ENCODE results near the gene DNAJA3.

Gene DNAJA3

DNA sequence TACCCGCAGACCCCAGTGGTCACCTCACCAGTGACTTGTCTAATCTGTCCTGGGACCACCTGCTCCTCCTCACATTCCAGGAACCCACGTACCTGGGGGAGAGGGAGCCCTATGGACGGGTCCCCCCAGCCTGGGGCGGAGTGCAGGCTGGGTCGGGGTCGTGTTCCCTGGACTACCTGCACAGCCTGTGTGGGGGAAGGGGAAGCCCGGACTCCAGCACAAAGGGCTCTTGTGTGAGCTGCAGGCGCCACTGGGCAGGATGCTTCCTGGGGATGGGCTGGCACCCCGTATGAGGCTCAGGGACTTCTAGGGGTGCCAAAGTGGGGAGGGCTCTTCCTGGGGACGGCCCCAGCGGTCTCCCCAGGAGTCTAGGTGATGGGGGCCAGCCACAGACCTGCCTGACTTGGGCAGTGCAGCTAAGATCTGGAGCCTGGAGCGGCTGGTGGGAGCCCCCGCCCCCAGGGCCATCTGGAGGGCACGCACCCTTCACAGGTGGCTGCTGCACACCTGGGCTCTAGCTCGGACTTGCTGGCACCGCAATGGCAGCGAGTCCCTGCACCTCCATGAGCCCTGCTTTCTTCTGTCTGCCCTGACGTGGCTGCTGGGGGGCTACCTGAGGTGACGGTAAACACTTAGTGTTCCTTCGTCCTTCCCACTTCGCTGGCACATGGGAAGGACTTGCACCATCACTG lies 46.5 kb upstream of the DNAJA3 start:
- CTCF ChIA-PET: interaction anchor here (1.3 to 23.7 kb wide), 3 partner anchors 17 to 25 kb away, joined by 6 to 389 read pairs (median 24); no protein-coding TSS in a partner anchor
- POLR2A ChIA-PET: no interaction called here
- TF ChIP-seq, protein P1, sequence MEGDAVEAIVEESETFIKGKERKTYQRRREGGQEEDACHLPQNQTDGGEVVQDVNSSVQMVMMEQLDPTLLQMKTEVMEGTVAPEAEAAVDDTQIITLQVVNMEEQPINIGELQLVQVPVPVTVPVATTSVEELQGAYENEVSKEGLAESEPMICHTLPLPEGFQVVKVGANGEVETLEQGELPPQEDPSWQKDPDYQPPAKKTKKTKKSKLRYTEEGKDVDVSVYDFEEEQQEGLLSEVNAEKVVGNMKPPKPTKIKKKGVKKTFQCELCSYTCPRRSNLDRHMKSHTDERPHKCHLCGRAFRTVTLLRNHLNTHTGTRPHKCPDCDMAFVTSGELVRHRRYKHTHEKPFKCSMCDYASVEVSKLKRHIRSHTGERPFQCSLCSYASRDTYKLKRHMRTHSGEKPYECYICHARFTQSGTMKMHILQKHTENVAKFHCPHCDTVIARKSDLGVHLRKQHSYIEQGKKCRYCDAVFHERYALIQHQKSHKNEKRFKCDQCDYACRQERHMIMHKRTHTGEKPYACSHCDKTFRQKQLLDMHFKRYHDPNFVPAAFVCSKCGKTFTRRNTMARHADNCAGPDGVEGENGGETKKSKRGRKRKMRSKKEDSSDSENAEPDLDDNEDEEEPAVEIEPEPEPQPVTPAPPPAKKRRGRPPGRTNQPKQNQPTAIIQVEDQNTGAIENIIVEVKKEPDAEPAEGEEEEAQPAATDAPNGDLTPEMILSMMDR (IDR thresholded peaks at IDR 0.05; ENCODE audit: insufficient read depth, low read length, missing control alignments): no peak
- no peak overlapping the region for H3K4me3 ChIP-seq (ENCODE audit: low read depth, low read length)
- DNase-seq (ENCODE audit: low read depth, low spot score): no peak

DNA sequence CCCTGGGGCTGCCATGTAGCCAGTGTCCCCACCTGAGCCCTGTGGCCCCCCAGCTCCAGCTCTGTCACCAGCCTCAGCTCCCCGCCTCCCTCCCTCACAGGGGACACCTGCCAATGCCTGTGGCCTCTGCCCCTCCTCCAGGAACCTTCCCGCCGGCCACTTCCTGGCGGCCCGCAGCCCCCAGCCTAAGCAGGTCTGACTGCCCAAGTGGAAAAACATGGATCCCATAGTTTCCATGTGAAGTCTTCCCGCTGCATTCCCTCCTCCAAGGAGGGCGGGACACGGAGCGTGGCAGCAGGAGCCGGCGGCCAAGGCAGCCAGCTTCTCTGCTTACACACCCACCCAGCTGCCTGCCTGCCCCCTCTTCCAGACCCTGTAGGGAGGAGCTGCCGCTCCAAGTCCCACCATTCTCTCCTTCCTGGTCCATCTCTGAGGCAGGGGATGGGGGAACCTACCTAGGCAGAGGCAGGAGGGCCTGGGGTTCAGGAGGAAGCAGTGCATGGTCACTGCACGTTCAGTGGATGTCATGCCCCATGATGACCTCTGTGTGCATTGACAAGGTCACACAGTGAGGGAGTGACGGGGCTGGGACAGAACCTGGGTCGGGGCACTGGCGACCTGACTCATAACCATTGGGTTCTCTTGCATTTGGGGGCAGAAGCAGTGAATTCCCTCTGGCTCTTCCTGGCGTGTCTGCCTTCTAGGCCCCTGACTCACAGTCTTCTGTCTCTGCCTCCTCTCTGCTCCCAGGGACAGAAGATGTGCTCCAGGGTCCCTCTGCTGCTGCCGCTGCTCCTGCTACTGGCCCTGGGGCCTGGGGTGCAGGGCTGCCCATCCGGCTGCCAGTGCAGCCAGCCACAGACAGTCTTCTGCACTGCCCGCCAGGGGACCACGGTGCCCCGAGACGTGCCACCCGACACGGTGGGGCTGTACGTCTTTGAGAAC lies 45.3 kb upstream of the DNAJA3 start:
- no peak for DNase-seq (ENCODE audit: low read depth, low spot score)
- TF ChIP-seq, protein P1 (IDR thresholded peaks at IDR 0.05; ENCODE audit: insufficient read depth, low read length, missing control alignments): no peak
- POLR2A ChIA-PET: no interaction called here
- CTCF ChIA-PET: interaction anchor here (4.6 to 23.7 kb wide), 2 partner anchors 21 to 23 kb away, joined by 24 to 389 read pairs; no protein-coding TSS in a partner anchor
- no peak overlapping the region for H3K4me3 ChIP-seq (ENCODE audit: low read depth, low read length)

DNA sequence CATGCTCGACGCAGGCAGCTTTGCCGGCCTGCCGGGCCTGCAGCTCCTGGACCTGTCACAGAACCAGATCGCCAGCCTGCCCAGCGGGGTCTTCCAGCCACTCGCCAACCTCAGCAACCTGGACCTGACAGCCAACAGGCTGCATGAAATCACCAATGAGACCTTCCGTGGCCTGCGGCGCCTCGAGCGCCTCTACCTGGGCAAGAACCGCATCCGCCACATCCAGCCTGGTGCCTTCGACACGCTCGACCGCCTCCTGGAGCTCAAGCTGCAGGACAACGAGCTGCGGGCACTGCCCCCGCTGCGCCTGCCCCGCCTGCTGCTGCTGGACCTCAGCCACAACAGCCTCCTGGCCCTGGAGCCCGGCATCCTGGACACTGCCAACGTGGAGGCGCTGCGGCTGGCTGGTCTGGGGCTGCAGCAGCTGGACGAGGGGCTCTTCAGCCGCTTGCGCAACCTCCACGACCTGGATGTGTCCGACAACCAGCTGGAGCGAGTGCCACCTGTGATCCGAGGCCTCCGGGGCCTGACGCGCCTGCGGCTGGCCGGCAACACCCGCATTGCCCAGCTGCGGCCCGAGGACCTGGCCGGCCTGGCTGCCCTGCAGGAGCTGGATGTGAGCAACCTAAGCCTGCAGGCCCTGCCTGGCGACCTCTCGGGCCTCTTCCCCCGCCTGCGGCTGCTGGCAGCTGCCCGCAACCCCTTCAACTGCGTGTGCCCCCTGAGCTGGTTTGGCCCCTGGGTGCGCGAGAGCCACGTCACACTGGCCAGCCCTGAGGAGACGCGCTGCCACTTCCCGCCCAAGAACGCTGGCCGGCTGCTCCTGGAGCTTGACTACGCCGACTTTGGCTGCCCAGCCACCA lies 44.4 kb upstream of the DNAJA3 start:
- TF ChIP-seq, protein P1 (IDR thresholded peaks at IDR 0.05; ENCODE audit: insufficient read depth, low read length, missing control alignments): no peak
- H3K4me3 ChIP-seq (ENCODE audit: low read depth, low read length): no peak overlapping the region
- no peak for DNase-seq (ENCODE audit: low read depth, low spot score)
- ChIA-PET CTCF (interaction anchor here (4.6 to 23.7 kb wide), 2 partner anchors 22 kb away, joined by 24 to 389 read pairs; no protein-coding TSS in a partner anchor), POLR2A (interaction anchor here (1.1 to 2.0 kb wide), 2 partner anchors 8 to 11 kb away, joined by 5 to 13 read pairs; no protein-coding TSS in a partner anchor)

DNA sequence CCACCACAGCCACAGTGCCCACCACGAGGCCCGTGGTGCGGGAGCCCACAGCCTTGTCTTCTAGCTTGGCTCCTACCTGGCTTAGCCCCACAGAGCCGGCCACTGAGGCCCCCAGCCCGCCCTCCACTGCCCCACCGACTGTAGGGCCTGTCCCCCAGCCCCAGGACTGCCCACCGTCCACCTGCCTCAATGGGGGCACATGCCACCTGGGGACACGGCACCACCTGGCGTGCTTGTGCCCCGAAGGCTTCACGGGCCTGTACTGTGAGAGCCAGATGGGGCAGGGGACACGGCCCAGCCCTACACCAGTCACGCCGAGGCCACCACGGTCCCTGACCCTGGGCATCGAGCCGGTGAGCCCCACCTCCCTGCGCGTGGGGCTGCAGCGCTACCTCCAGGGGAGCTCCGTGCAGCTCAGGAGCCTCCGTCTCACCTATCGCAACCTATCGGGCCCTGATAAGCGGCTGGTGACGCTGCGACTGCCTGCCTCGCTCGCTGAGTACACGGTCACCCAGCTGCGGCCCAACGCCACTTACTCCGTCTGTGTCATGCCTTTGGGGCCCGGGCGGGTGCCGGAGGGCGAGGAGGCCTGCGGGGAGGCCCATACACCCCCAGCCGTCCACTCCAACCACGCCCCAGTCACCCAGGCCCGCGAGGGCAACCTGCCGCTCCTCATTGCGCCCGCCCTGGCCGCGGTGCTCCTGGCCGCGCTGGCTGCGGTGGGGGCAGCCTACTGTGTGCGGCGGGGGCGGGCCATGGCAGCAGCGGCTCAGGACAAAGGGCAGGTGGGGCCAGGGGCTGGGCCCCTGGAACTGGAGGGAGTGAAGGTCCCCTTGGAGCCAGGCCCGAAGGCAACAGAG lies 43.5 kb upstream of the DNAJA3 start:
- TF ChIP-seq, protein P1 (IDR thresholded peaks at IDR 0.05; ENCODE audit: insufficient read depth, low read length, missing control alignments): no peak
- CTCF ChIA-PET: interaction anchor here (1.0 to 23.7 kb wide), 3 partner anchors 21 to 23 kb away, joined by 3 to 389 read pairs (median 24); no protein-coding TSS in a partner anchor
- DNase-seq (ENCODE audit: low read depth, low spot score): no peak
- no peak overlapping the region for H3K4me3 ChIP-seq (ENCODE audit: low read depth, low read length)
- POLR2A ChIA-PET: interaction anchor here (1.1 to 2.0 kb wide), 2 partner anchors 9 to 10 kb away, joined by 5 to 13 read pairs; no protein-coding TSS in a partner anchor

DNA sequence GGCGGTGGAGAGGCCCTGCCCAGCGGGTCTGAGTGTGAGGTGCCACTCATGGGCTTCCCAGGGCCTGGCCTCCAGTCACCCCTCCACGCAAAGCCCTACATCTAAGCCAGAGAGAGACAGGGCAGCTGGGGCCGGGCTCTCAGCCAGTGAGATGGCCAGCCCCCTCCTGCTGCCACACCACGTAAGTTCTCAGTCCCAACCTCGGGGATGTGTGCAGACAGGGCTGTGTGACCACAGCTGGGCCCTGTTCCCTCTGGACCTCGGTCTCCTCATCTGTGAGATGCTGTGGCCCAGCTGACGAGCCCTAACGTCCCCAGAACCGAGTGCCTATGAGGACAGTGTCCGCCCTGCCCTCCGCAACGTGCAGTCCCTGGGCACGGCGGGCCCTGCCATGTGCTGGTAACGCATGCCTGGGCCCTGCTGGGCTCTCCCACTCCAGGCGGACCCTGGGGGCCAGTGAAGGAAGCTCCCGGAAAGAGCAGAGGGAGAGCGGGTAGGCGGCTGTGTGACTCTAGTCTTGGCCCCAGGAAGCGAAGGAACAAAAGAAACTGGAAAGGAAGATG lies 42.8 kb upstream of the DNAJA3 start:
- CTCF ChIA-PET: interaction anchor here (0.7 to 23.7 kb wide), 4 partner anchors 10 to 23 kb away, joined by 3 to 389 read pairs (median 3); no protein-coding TSS in a partner anchor
- TF ChIP-seq, protein P1 (IDR thresholded peaks at IDR 0.05; ENCODE audit: insufficient read depth, low read length, missing control alignments): no peak
- H3K4me3 ChIP-seq (ENCODE audit: low read depth, low read length): no peak overlapping the region
- POLR2A ChIA-PET: interaction anchor here (2.0 kb wide), 1 partner anchor 10 kb away, joined by 13 read pairs; no protein-coding TSS in a partner anchor
- no peak for DNase-seq (ENCODE audit: low read depth, low spot score)

Measured in AG04449 (cell line).